ENCODE results near the gene YIPF1.

DNA sequence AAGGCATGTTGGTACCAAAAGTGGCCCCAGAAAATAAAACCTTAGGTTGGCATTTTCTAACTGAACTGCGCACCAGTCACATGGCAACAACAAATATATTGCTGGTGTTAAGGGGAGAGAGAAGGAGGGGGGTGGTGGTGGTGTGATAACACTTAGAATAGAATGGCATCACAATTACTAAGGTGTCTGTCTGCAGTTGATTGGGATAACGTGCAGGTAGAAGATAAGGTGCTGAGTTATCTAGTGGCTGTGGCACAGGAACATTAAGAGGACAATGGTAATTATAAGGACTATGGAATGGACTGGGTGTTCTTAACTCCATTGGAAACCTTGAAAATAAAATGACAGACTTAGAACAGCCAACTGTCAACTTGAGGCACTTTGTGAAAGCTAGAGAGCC is 1.4 kb upstream of the YIPF1 start:
- TF ChIP-seq, protein P1, sequence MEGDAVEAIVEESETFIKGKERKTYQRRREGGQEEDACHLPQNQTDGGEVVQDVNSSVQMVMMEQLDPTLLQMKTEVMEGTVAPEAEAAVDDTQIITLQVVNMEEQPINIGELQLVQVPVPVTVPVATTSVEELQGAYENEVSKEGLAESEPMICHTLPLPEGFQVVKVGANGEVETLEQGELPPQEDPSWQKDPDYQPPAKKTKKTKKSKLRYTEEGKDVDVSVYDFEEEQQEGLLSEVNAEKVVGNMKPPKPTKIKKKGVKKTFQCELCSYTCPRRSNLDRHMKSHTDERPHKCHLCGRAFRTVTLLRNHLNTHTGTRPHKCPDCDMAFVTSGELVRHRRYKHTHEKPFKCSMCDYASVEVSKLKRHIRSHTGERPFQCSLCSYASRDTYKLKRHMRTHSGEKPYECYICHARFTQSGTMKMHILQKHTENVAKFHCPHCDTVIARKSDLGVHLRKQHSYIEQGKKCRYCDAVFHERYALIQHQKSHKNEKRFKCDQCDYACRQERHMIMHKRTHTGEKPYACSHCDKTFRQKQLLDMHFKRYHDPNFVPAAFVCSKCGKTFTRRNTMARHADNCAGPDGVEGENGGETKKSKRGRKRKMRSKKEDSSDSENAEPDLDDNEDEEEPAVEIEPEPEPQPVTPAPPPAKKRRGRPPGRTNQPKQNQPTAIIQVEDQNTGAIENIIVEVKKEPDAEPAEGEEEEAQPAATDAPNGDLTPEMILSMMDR (IDR thresholded peaks at IDR 0.05), result no peak
- no peak for TF ChIP-seq POLR2A (IDR thresholded peaks at IDR 0.05)
